GM18505 (cell line): Measurements from ENCODE around the gene ADIPOR2.

Experiments
- ATAC-seq: cut with Tn5 transposase; IDR thresholded peaks from one replicate; pipeline ENCODE4 v1.9.1; 2021; ENCODE audit not compliant: unreplicated experiment
- POLR2A ChIP-seq: IDR thresholded peaks from 4 replicates; pipeline ENCODE4 v1.6.1; 2011; ENCODE audit warnings: borderline replicate concordance; ENCODE audit not compliant: insufficient read depth, insufficient read length; ENCODE audit errors: extremely low read depth

Gene ADIPOR2

GRCh38 chr12:1794440-1795090 lies 103.7 kb downstream of the ADIPOR2 start:
- ATAC-seq: no peak
- no peak for TF ChIP-seq POLR2A

- ATAC-seq: no peak
These were observed 104.4 kb downstream of the ADIPOR2 start for GRCh38 chr12:1795221-1795784.

DNA sequence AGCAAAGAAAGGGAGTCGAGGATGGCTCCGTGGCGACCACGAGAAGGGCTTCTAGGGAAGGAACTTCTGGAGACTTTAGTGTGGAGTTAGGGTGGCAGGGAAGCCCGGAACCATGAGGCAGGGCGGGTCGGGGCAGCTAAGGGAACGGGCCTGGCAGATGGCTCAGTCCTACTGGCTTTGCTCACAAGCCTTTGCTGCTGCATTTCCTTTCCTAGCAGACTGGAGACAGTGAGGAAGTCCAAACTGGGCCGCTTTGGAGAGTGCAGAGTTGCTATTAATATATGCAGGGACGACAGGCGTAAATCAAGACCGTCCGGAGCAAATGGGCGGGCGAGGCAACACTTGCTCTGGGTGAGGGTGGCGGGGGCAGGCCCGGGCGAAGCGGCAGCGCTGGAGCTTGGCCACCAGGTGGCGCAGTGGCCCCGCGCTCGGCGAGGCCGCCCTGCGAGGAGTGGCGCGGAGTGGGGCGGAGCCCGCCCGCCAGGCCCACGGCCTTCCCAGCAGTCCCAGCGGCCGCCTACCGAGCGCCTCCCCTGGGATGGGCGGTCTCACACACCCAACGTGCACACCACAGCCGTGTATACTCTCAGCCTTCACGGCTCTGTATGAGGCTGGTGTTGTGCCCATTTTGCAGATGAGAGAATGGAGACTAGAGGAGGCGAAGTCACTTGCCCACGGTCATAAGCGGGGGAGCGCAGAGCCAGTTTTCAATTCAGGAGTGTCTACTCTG lies 105.1 kb downstream of the ADIPOR2 start:
- peak; percentile 95 for TF ChIP-seq POLR2A
- ATAC-seq: peak; percentile 90

More at GRCh38 chr12:1795221-1795784, 104.4 kb downstream of the ADIPOR2 start:
- no peak for TF ChIP-seq POLR2A

DNA sequence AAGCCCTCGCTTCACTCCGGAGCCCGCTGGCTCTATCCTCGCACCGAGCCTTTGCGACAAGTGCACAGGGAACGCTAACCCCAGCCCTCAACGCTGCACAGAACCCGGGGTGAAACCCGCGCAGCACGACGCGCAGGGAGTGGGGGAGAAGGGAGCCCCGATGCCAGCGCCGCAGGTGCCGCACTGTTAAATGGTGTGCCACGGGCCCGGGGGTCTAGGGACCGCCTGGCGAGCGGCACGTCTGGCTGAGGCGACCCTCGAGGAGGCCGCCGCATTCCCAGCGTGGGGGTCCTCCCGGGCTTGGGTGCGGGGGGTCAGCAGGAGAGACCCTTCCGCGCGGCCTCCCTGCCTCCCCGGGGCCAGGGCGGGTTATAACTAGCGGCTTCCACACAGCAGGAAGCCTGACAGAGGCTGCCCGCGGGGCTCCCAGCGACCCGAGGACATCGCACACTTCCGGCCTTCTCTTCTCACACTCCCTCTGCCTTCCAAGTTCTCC lies 105.7 kb downstream of the ADIPOR2 start:
- no peak for TF ChIP-seq POLR2A
- ATAC-seq: peak; percentile 10

DNA sequence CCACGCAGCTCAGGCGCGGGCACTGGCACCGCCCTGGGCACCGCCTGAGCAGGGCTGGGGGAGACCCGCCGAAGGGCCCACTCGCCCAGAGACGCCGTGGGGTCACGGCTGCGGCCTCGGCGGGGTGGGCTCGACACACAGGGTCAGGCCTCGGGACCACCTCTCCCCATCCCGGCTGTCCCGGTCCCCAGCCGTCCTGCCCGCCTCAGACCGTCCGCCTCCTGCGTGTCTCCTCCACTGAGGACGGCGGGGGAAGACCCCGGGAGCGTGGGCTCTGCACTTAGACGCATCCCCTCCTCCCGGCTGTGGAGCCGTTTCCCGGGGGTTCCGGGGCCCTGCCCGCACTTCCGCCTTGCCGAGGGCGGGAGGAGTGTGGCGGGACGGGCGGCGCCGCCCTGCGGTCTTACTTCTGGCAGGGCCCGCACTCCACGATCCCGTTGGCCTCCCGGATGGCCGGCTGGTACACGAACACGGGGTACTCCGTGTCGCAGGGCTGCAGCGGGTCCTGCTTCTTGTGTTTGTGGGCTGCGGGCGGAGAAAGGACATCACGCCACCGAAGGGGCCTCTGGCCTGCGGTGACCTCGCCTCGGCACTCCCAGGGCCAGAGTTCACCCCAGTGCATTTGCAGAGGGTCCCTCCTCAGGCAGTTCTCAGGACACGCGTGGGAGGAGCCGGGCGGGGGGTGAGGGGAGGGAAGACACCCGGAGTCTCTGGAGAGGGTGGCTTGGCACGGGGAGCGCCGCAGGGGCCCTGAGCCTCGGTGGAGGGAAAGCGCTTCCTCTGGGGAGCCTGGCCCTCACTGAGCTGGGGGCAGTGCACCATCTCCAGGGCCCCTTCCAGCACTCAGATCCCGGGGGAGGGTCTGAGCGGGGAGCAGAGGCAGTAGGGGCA lies 106.4 kb downstream of the ADIPOR2 start:
- peak; percentile 62 for TF ChIP-seq POLR2A
- ATAC-seq: no peak

- TF ChIP-seq POLR2A: no peak
- ATAC-seq: no peak
These were observed 107.2 kb downstream of the ADIPOR2 start for GRCh38 chr12:1797991-1798640.

GRCh38 chr12:1798641-1799020 lies 107.8 kb downstream of the ADIPOR2 start:
- no peak for TF ChIP-seq POLR2A
- no peak for ATAC-seq

DNA sequence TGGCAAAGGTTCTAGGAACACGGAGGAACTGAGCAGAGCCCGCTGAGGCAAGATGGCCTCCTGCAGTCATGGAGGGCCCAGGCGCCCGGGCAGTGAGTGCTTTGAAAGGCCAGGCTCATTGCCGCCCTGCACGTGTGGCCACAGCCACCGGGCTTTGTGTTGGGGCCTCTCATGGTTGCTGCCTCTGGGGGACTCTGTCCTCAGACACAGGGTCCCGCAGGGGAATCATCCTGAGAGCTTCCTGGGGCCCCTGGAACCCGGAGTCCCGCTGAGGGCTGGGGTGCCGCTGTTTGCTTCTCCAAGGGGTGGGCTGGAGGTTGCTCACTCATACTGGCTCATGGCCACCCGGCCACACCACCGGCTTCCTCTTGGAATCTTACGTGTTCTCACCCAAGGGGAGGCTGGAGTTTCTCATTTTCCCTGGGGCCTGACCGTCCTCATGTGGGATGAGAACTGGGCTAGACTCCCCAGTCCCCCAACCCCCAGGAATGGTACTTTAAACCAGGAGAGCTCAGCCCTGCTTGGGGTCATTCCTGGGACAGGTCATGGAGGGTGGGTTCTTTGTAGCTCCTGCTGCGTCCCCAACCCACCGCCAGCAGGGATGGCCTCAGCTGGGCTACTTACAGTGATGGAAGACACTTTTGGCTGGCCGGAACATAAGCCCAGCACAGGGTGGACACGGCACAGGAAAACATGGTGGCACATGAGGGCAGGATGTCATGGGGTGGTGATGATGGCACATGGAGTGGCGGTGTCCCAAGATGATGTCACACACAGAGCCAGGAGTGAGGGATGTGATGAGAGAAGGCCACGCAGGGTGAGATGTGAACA lies 108.4 kb downstream of the ADIPOR2 start:
- TF ChIP-seq POLR2A: no peak

GRCh38 chr12:1799882-1800400 lies 109.1 kb downstream of the ADIPOR2 start:
- no peak for TF ChIP-seq POLR2A
- no peak for ATAC-seq

More for the DNA sequence above, 108.4 kb downstream of the ADIPOR2 start:
- no peak for ATAC-seq

- ATAC-seq: peak; percentile 31
These were observed 109.8 kb downstream of the ADIPOR2 start for GRCh38 chr12:1800401-1801302.

More at GRCh38 chr12:1800401-1801302, 109.8 kb downstream of the ADIPOR2 start:
- TF ChIP-seq POLR2A: no peak
